SK-N-MC (cell line): Measurements from ENCODE around the gene CCDC88B.

ENCODE experiments used
- EZH2 ChIP-seq: fragments of 200-600 bp; sonication (generic); IDR thresholded peaks from one replicate; pipeline ENCODE4 v1.6.1; 2017; ENCODE audit warnings: antibody characterized with exemption
- POLR2AphosphoS5 ChIP-seq: IDR thresholded peaks from 2 replicates; pipeline ENCODE4 v1.6.1; 2012; ENCODE audit warnings: mild to moderate bottlenecking, low read depth, low read length, borderline replicate concordance

- TF ChIP-seq POLR2AphosphoS5 (no peak), EZH2 (no peak)
These were observed 20.9 kb upstream of the CCDC88B start for GRCh38 chr11:64318766-64319761.
